ENCODE measurements around the gene IL2.

IL2 gene

DNA sequence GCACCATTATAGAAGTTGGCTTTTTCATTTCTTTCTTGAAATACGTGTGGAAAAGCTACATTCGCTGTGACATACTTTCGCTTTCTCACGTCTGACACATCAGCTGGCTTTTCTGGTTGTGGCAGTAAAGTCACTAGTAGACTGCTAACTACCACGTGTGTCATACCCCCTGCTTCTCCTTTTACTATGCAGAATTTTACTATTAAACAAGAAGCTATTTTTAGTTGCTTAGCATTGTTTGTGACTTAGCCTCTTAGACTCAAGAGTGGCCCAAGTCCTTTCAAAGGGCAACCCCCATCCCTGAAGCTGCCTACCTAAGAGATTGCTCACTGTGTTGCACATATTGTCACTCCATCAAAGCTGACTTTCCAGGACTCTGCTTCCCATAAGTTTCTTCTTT is 2.1 kb upstream of the IL2 start:
- Histone ChIP-seq H3K36me3 (ENCODE audit: control insufficient read depth, insufficient read depth, low read length) (no peaks in the 10 kb centered on the region), H3K4me3 (ENCODE audit: low read length) (no peak overlapping the region), H3K9ac (ENCODE audit: low read length) (no peak overlapping the region), H3K27me3 (ENCODE audit: control insufficient read depth, insufficient read depth, low read length) (no peaks in the 10 kb centered on the region), H3K27ac (ENCODE audit: low read depth, low read length) (no peak overlapping the region), H3K4me1 (ENCODE audit: control insufficient read depth, insufficient read depth, low read length) (no peaks in the 10 kb centered on the region)

DNA sequence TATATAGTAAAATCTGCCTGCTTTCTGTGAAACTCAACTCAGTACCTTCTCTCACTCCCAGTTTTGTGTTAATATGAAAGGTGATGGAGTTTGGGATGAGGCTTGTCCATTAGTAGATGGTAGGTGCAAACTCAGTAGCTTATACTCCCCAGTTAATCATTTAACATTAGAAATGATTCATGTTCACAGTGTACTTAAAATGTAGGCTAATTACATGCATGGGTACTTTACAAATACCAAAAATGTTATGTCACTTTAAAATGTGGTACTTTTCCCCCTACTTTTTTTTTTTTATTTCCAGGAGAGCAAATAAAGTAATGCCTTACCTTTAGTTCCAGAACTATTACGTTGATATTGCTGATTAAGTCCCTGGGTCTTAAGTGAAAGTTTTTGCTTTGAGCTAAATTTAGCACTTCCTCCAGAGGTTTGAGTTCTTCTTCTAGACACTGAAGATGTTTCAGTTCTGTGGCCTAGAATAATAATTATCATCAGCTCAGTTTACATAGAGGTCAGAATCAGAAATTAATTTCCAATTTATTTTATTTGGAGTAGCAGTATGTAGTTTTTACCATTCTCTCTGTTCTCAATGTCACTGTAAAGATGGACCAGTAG is 3.0 kb downstream of the IL2 start:
- H3K36me3 ChIP-seq (ENCODE audit: control insufficient read depth, insufficient read depth, low read length) = no peaks in the 10 kb centered on the region
- no peak overlapping the region for H3K9ac ChIP-seq (ENCODE audit: low read length)
- H3K4me1 ChIP-seq (ENCODE audit: control insufficient read depth, insufficient read depth, low read length) = no peaks in the 10 kb centered on the region
- H3K27me3 ChIP-seq (ENCODE audit: control insufficient read depth, insufficient read depth, low read length) = no peaks in the 10 kb centered on the region
- H3K4me3 ChIP-seq (ENCODE audit: low read length) = no peak overlapping the region
- no peak overlapping the region for H3K27ac ChIP-seq (ENCODE audit: low read depth, low read length)

DNA sequence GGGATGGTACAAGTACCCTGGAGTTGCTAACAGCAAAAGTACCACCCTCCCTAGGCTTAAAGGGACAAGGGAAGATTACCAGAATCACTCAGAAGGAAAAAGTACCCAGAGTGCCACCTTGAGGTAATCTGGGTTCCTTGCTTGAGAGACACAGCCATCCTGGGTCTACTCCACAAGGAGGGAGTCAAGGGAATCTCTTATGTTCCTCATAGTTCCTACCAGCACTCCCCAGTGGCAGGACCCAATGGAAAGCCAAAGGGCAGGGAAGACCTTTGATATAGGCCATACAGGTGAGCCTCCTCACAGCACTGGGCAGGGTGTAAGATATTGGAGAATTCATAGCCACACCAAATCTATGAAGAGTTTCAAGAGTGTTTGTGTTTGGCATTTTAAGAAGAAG is 5.7 kb downstream of the IL2 start:
- Histone ChIP-seq H3K36me3 (ENCODE audit: control insufficient read depth, insufficient read depth, low read length) (no peaks in the 10 kb centered on the region), H3K27ac (ENCODE audit: low read depth, low read length) (no peak overlapping the region), H3K9ac (ENCODE audit: low read length) (no peak overlapping the region), H3K27me3 (ENCODE audit: control insufficient read depth, insufficient read depth, low read length) (no peaks in the 10 kb centered on the region), H3K4me1 (ENCODE audit: control insufficient read depth, insufficient read depth, low read length) (no peaks in the 10 kb centered on the region), H3K4me3 (ENCODE audit: low read length) (no peak overlapping the region)

DNA sequence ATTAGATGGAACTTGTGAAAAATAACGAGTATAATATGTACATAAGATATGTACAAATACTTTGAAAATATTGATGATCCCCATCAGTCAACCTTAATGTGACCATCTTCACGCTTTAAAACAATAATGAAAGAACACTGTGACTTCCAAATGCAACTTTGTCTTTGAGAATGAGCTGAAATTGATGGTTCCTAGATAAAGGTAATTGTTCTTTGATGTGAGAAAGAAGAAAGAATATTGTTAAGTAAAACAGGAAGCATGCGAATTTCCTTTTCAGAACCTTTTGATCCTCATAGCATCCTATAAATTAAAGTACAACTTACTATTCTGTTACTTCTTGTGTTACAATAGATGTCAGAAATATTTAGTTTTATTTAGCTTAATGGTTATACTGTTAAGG is 22.2 kb downstream of the IL2 start:
- Histone ChIP-seq H3K27ac (ENCODE audit: low read depth, low read length) (no peak overlapping the region), H3K36me3 (ENCODE audit: control insufficient read depth, insufficient read depth, low read length) (no peaks in the 10 kb centered on the region), H3K27me3 (ENCODE audit: control insufficient read depth, insufficient read depth, low read length) (no peaks in the 10 kb centered on the region), H3K4me1 (ENCODE audit: control insufficient read depth, insufficient read depth, low read length) (no peaks in the 10 kb centered on the region), H3K9ac (ENCODE audit: low read length) (no peak overlapping the region), H3K4me3 (ENCODE audit: low read length) (no peak overlapping the region)

DNA sequence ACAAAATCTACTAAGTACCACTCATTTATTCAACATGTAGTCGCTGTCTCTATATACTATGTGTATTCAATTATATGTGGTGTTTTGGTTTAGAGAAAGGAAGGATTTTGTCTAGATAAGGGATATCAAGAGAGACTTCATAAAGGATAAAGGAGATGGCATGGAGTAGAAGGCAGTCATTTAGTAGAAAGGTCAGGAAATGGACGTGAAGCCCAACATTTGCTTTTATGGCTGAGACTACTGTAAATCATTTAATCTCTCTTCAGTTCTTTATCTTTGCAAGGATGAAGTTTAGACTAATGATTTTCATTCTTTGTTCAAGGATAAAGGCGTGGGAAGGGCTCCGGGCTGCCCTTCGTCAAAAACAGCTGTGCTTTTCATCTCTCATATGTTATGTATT is 25.2 kb downstream of the IL2 start:
- Histone ChIP-seq H3K4me3 (ENCODE audit: low read length) (no peak overlapping the region), H3K4me1 (ENCODE audit: control insufficient read depth, insufficient read depth, low read length) (no peaks in the 10 kb centered on the region), H3K27ac (ENCODE audit: low read depth, low read length) (no peak overlapping the region), H3K27me3 (ENCODE audit: control insufficient read depth, insufficient read depth, low read length) (no peaks in the 10 kb centered on the region), H3K9ac (ENCODE audit: low read length) (no peak overlapping the region), H3K36me3 (ENCODE audit: control insufficient read depth, insufficient read depth, low read length) (no peaks in the 10 kb centered on the region)

DNA sequence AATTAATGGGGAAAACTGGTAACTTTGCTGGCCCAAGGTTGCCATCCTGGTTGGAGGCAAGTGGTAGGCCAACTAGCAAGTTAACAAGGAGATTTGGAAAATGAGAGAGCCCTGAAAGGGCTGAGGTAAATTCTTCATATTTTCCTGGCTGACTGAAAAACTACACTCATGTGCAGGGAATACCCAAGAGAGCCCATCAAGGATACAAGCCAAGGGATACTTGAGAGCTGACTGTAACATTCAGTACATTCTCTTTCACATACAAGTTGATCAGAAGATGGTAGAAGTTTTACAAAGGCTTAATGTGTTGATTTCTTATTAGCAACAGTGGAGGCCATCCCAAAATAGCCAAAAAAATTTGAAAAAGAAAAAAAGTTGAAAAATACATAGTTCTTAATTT is 33.3 kb downstream of the IL2 start:
- Histone ChIP-seq H3K27me3 (ENCODE audit: control insufficient read depth, insufficient read depth, low read length) (no peaks in the 10 kb centered on the region), H3K4me3 (ENCODE audit: low read length) (no peak overlapping the region), H3K9ac (ENCODE audit: low read length) (no peak overlapping the region), H3K4me1 (ENCODE audit: control insufficient read depth, insufficient read depth, low read length) (no peaks in the 10 kb centered on the region), H3K36me3 (ENCODE audit: control insufficient read depth, insufficient read depth, low read length) (no peaks in the 10 kb centered on the region), H3K27ac (ENCODE audit: low read depth, low read length) (no peak overlapping the region)

DNA sequence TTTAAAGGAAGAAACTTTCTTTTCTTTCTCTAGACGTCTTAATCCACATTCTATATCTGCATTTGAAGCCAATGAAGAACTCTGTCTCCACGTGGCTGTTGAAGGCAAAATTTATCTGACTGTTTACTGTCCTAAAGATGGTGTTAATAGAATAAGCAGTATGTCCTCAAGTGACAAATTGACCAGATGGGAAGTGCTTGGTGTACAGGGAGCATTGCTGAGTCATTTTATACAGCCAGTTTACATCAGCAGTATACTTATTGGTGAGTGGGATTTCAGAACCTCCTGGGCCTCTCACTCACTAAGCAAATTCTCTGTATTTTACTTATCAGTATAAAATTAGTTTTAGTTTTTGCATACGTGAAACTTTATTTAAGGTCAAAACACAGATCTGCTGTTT is 44.0 kb downstream of the IL2 start:
- Histone ChIP-seq H3K27ac (ENCODE audit: low read depth, low read length) (no peak overlapping the region), H3K36me3 (ENCODE audit: control insufficient read depth, insufficient read depth, low read length) (no peaks in the 10 kb centered on the region), H3K4me3 (ENCODE audit: low read length) (no peak overlapping the region), H3K9ac (ENCODE audit: low read length) (no peak overlapping the region), H3K4me1 (ENCODE audit: control insufficient read depth, insufficient read depth, low read length) (no peaks in the 10 kb centered on the region), H3K27me3 (ENCODE audit: control insufficient read depth, insufficient read depth, low read length) (no peaks in the 10 kb centered on the region)

DNA sequence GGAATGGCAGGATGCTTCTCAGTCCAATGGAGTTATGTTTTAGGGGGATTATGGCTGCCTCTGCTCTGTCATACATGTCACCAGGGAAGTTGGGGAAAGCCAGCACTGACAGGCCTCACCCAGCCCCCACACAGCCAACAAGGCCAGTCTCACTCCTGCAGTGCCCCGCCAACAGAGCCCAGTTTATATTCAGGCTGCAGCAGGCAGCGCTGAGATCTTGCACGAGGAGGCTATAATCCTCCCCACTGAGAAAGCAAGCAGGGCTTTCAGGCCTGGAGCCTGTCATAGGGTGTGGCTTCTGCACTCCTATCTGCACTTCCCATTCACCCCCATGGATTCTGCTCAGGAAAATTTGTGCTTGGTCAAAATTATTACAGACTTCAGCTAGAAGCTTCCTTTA is 52.7 kb downstream of the IL2 start:
- Histone ChIP-seq H3K27me3 (ENCODE audit: control insufficient read depth, insufficient read depth, low read length) (no peaks in the 10 kb centered on the region), H3K9ac (ENCODE audit: low read length) (no peak overlapping the region), H3K4me3 (ENCODE audit: low read length) (no peak overlapping the region), H3K4me1 (ENCODE audit: control insufficient read depth, insufficient read depth, low read length) (no peaks in the 10 kb centered on the region), H3K36me3 (ENCODE audit: control insufficient read depth, insufficient read depth, low read length) (no peaks in the 10 kb centered on the region), H3K27ac (ENCODE audit: low read depth, low read length) (no peak overlapping the region)
